K562 (cell line): Measurements from ENCODE around the gene CCSER2. TPM values are rescaled to one million over a fixed set of nuclear protein-coding genes. Genes with fewer than 3 reads are reported as not detected.

Source experiments
- COPS2 ChIP-seq: fragments of 450-650 bp; conservative IDR thresholded peaks from 2 replicates; pipeline ENCODE4 v1.6.1; 2016; ENCODE audit warnings: mild to moderate bottlenecking, moderate library complexity
- EGR1 ChIP-seq: fragments of 450-650 bp; conservative IDR thresholded peaks from 2 replicates; pipeline ENCODE4 v1.6.1; 2017; ENCODE audit warnings: mild to moderate bottlenecking
- MAFK ChIP-seq: IDR thresholded peaks from 2 replicates; pipeline ENCODE4 v1.6.1; 2011; ENCODE audit warnings: low read length, improper control_type of control experiment
- PYGO2 ChIP-seq: fragments of 450-650 bp; IDR thresholded peaks from 2 replicates; pipeline ENCODE4 v1.6.1; 2016; ENCODE audit warnings: mild to moderate bottlenecking, missing genetic modification characterization, moderate library complexity, missing compliant biosample characterization
- RERE ChIP-seq: sonication (generic); formaldehyde crosslinking; IDR thresholded peaks from 2 replicates; pipeline ENCODE4 v1.8.0; 2023; ENCODE audit warnings: missing genetic modification reagents, mild to moderate bottlenecking, borderline replicate concordance
- SRF ChIP-seq, 2 experiments: fragments of 250-450, 450-650 bp in 1 of 2; sonication (Bioruptor Pico) in 1 of 2; sonication (generic) in 1 of 2; formaldehyde crosslinking; IDR thresholded peaks; 2 replicates each; pipeline versions ENCODE4 v1.5.0 to v1.5.1; 2020 to 2022; ENCODE audit warnings: mild to moderate bottlenecking in 1 of 2, missing genetic modification reagents in 1 of 2
- TEAD2 ChIP-seq: fragments of 450-650 bp; IDR thresholded peaks from 2 replicates; pipeline ENCODE4 v1.6.1; 2016; ENCODE audit warnings: missing genetic modification characterization, control low read depth, missing compliant biosample characterization
- ZNF3 ChIP-seq: fragments of 250-450 bp; sonication (Bioruptor Pico); IDR thresholded peaks from 2 replicates; pipeline ENCODE4 v1.5.0; 2021; ENCODE audit warnings: mild to moderate bottlenecking, moderate library complexity
- polyA plus RNA-seq, 8 experiments: library from polyadenylated mRNA; depleted of rRNA in 4 of 8; stranded (reverse) in 5 of 8; unstranded in 3 of 8; fragments of >200 nt; fragmentation: Nextera tagmentation in 2 of 8; fragmentation: Illumina TruSeq in 1 of 8; extraction: Ambion mirVana in 2 of 8; extraction: Trizol in 1 of 8; gene quantifications; 2 replicates each; pipeline versions ENCODE4 v1.2.1 to v1.2.3, GENCODE V29; 2011 to 2014; ENCODE audit warnings: inconsistent platforms in 1 of 8, missing spikeins in 1 of 8
- total RNA-seq, 7 experiments: library from RNA; depleted of rRNA in 6 of 7; stranded (reverse); fragments of >200 nt in 6 of 7; fragmentation: Illumina TruSeq in 2 of 7; extraction: Trizol in 2 of 7; gene quantifications; 2 replicates each; pipeline versions ENCODE4 v1.2.1 to v1.2.3, GENCODE V29; 2011 to 2021; ENCODE audit warnings: low replicate concordance in 1 of 7
- TF ChIP-seq, protein P1 (sequence below): conservative IDR thresholded peaks from 2 replicates; pipeline ENCODE4 v1.6.1; 2011; ENCODE audit warnings: low read depth, mild to moderate bottlenecking, low read length; ENCODE audit not compliant: control insufficient read depth

CCSER2 gene
- total and polyA plus RNA-seq, 9 of the 15 experiments (the other 6 are each of a cell fraction or from before 2014, with no cell fraction given) = 2.7 to 15.1 (median 9.7) TPM

DNA sequence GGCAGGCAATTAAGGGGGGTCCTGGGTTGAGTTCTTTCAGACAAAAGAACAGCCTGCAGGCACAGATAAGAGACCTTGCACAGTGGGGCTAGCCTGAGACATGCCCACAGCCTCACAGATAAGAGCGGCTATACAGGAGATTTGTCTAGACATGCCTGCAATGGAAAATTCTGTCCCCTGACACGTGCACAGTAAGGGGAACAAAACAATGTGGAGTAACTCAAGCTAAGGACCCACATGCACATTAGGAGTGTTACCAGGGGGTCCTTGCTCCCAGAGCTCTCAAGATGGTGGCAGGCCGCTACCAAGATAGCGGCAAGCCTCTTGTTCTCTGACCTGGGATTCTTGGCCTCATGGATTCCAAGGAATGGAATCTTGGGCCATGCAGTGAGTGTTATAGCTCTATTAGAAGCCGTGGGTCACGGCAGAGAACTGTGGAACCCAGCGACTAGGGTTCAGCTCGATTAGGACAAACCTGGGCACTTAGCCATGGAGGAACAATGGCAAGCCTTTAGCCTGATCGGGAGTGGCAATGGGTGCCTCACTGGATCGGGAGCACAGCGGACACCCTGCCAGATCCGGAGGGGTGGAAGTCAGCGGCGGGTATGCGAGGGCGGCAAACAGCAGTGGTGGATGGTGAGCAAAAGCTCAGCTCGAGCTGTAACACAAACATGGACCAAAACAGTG, 196.9 kb downstream of the CCSER2 start (continued):
- TF ChIP-seq EGR1 (no peak), PYGO2 (tag) (no peak), SRF (CRISPR knock-in tag; IDR thresholded peaks at IDR 0.05) (no peak), MAFK (no peak), ZNF3 (CRISPR knock-in tag) (no peak), TEAD2 (tag) (peak; percentile 74), RERE (CRISPR knock-in tag) (no peak), COPS2 (no peak)
- TF ChIP-seq, protein P1, sequence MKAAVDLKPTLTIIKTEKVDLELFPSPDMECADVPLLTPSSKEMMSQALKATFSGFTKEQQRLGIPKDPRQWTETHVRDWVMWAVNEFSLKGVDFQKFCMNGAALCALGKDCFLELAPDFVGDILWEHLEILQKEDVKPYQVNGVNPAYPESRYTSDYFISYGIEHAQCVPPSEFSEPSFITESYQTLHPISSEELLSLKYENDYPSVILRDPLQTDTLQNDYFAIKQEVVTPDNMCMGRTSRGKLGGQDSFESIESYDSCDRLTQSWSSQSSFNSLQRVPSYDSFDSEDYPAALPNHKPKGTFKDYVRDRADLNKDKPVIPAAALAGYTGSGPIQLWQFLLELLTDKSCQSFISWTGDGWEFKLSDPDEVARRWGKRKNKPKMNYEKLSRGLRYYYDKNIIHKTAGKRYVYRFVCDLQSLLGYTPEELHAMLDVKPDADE = no peak
